ENCODE measurements around the gene FNBP1.
A peak's percentile ranks its signal among the peaks of the same experiment; 100 is the strongest.
"Not testable (repeated sequence)": the region's sequence is repeated elsewhere in the genome, so short reads cannot be mapped to it uniquely, and the experiment has no call there.

The FNBP1 gene

DNA sequence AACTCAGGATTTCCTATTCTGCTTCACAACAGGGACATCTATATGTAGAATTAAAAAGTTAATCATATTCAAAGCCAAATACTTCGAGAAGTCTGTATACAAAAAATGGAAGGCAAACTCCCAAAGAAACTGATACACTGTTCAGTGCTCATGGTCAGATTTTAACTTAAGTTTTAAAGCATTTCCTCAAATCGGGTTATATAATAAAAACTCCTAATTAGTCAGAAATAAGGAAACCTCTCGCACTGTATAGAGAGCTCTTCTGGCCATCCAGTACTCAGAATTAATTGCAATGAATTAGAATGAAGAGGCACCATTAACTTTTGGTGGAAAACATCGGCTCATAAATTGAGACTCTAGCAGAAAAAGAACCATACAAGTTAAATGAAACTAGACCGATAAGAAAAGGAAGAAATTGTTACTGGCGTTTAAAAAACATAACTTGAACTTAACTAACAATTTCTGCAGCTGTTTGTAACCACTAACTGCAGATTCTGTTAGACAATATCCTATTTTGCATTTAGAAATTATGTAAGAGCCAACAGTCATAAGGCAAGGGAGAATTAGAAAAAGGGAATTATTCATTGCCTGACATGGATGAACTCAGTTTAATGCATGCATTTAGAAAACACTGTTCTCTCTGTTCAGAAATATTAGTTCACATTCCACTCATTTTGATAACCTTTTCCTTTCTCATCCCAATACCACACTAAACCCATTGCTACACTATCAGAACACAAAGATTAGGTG lies 96.6 kb downstream of the FNBP1 start:
- H3K4me3 ChIP-seq (ENCODE audit: low read depth, low read length), result no peak overlapping the region
- TF ChIP-seq, protein P1, sequence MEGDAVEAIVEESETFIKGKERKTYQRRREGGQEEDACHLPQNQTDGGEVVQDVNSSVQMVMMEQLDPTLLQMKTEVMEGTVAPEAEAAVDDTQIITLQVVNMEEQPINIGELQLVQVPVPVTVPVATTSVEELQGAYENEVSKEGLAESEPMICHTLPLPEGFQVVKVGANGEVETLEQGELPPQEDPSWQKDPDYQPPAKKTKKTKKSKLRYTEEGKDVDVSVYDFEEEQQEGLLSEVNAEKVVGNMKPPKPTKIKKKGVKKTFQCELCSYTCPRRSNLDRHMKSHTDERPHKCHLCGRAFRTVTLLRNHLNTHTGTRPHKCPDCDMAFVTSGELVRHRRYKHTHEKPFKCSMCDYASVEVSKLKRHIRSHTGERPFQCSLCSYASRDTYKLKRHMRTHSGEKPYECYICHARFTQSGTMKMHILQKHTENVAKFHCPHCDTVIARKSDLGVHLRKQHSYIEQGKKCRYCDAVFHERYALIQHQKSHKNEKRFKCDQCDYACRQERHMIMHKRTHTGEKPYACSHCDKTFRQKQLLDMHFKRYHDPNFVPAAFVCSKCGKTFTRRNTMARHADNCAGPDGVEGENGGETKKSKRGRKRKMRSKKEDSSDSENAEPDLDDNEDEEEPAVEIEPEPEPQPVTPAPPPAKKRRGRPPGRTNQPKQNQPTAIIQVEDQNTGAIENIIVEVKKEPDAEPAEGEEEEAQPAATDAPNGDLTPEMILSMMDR (IDR thresholded peaks at IDR 0.05; ENCODE audit: borderline replicate concordance, insufficient read depth, low read depth, low read length), result no peak

DNA sequence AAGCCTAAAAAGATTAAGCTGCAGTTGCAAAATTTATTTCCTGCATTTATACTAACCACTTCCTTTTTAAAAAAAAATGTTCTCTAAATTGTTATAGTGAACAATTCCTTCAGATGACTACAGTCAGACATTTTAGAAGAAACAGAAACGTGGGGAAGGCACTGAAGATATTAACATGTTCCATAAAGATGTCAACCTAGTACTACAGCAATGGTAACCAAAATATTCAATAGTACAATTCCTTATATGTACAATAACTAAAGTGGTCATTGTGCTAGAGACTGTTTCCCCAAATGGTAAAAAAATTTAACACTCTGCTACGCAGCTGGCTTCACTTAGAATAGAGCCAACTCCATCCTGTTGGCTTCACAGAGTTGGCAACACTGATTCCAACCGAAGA lies 97.7 kb downstream of the FNBP1 start:
- TF ChIP-seq, protein P1 (IDR thresholded peaks at IDR 0.05; ENCODE audit: borderline replicate concordance, insufficient read depth, low read depth, low read length), result no peak
- H3K4me3 ChIP-seq (ENCODE audit: low read depth, low read length), result no peak overlapping the region

- H3K4me3 ChIP-seq (ENCODE audit: low read depth, low read length), result no peak overlapping the region
- TF ChIP-seq, protein P1 (IDR thresholded peaks at IDR 0.05; ENCODE audit: borderline replicate concordance, insufficient read depth, low read depth, low read length), result 0 out of 2 replicates have a peak, but pooled peaks have one; percentile 3
Measured at GRCh38 chr9:129944506-129945116, 98.4 kb downstream of the FNBP1 start.

GRCh38 chr9:129939431-129939830 lies 103.6 kb downstream of the FNBP1 start:
- TF ChIP-seq, protein P1 (IDR thresholded peaks at IDR 0.05; ENCODE audit: borderline replicate concordance, insufficient read depth, low read depth, low read length), result no peak

GRCh38 chr9:129938291-129938979 lies 104.6 kb downstream of the FNBP1 start:
- TF ChIP-seq, protein P1 (IDR thresholded peaks at IDR 0.05; ENCODE audit: borderline replicate concordance, insufficient read depth, low read depth, low read length), result no peak
- H3K4me3 ChIP-seq (ENCODE audit: low read depth, low read length), result no peak overlapping the region

More at GRCh38 chr9:129939431-129939830, 103.6 kb downstream of the FNBP1 start:
- H3K4me3 ChIP-seq (ENCODE audit: low read depth, low read length), result no peak overlapping the region

DNA sequence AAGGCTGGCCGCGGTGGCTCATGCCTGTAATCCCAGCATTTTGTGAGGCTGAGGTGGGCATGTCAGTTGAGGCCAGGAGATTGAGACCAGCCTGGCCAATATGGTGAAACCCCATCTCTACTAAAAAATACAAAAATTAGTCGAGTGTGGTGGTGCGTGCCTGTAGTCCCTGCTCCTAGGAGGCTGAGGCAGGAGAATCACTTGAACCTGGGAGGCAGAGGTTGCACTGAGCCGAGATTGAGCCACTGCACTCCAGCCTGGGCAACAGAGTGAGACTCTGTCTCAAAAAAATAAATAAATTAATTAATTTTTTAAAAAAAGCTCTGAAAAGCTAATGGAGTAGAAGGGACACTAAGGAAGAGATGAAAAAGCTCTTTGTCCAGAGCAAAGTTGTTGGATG lies 105.1 kb downstream of the FNBP1 start:
- H3K4me3 ChIP-seq (ENCODE audit: low read depth, low read length), result not testable (repeated sequence)

DNA sequence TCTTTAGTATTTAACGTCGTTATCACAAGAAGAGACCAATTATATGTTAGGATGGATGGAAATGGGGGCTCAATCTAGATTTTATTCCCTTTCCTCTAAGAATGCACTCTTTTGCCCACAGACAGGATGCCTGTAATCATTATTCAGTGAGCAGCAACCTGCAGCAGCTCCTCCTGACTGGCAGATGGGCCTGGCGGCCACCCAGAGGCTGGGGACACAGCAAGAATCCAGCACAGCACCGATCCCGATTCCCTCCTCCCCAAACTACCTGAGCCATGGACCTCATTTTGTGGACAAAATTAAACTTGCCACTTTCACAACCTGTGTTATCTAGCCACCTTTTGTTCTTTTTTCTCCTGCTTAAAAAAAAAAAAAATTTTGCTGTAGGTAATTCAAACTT lies 106.8 kb downstream of the FNBP1 start:
- no peak overlapping the region for H3K4me3 ChIP-seq (ENCODE audit: low read depth, low read length)
- TF ChIP-seq, protein P1 (IDR thresholded peaks at IDR 0.05; ENCODE audit: borderline replicate concordance, insufficient read depth, low read depth, low read length), result no peak

Measured in GM12875 (cell line).